Stomach (tissue), 9 donors: Measurements from ENCODE around the gene NEUROG1. TPM values are rescaled to one million over a fixed set of nuclear protein-coding genes. Genes with fewer than 3 reads are reported as not detected.

ENCODE experiments used
- DNase-seq, 2 donors: peaks; one replicate each; pipeline versions ENCODE4 v3.0.0 to v3.0.0-alpha.2; 2013 to 2019
- H3K27ac ChIP-seq, 5 donors: fragments of 200-600 bp in 4 of 5; sonication (generic) in 4 of 5; one replicate each; pipeline ENCODE4 v1.5.1; 2013 to 2019; ENCODE audit warnings: mild to moderate bottlenecking in 1 of 5, moderate library complexity in 1 of 5
- H3K27me3 ChIP-seq, 3 donors: fragments of 200-600 bp; sonication (generic); one replicate each; pipeline ENCODE4 v1.5.1; 2017 to 2019; ENCODE audit warnings: mixed run types in 1 of 3
- H3K36me3 ChIP-seq, 4 donors: fragments of 200-600 bp; sonication (generic); 1 replicate in 3 of 4; 2 replicates in 1 of 4; pipeline ENCODE4 v1.5.1; 2016 to 2019
- H3K4me1 ChIP-seq, 4 donors: fragments of 200-600 bp; sonication (generic); one replicate each; pipeline ENCODE4 v1.5.1; 2016 to 2019
- H3K4me3 ChIP-seq, 4 donors: fragments of 200-600 bp; sonication (generic) in 3 of 4; one replicate each; pipeline ENCODE4 v1.5.1; 2016 to 2019; ENCODE audit warnings: mild to moderate bottlenecking in 1 of 4
- H3K9me3 ChIP-seq, 4 donors: fragments of 200-600 bp; sonication (generic); one replicate each; pipeline ENCODE4 v1.5.1; 2016 to 2019
- EP300 ChIP-seq: sonication (generic); formaldehyde crosslinking; IDR thresholded peaks from one replicate; pipeline ENCODE4 v1.6.1; 2017; ENCODE audit warnings: antibody characterized with exemption
- POLR2A ChIP-seq, 4 donors: fragments of 450-650 bp; IDR thresholded peaks; one replicate each; pipeline ENCODE4 v1.6.1; 2016; ENCODE audit warnings: antibody characterized with exemption in 4 of 4, control low read depth in 2 of 4, mild to moderate bottlenecking in 1 of 4, moderate library complexity in 1 of 4
- POLR2AphosphoS5 ChIP-seq, 3 donors: sonication (generic); formaldehyde crosslinking; IDR thresholded peaks; one replicate each; pipeline ENCODE4 v1.6.1; 2016; ENCODE audit warnings: antibody characterized with exemption in 3 of 3
- WGBS, 5 donors: extraction: QIAGEN DNeasy Blood & Tissue Kit in 3 of 5; methylation state at CpG; one replicate each; pipeline versions ENCODE4 v1.1.5 to v1.1.7; 2013 to 2018; 5-methylcytosine and 5-hydroxymethylcytosine counted together
- intact Hi-C: fragments of 100-400 bp; cut with DNase I; formaldehyde crosslinking; loops from one replicate; pipeline ENCODE4 v1.15.1; 2023; ENCODE audit warnings: low total_unique reads
- polyA plus RNA-seq, 3 donors: library from polyadenylated mRNA; stranded (reverse); fragments of 200-250 nt; gene quantifications; one replicate each; pipeline ENCODE4 v1.2.3, GENCODE V29; 2013
- total RNA-seq, 5 donors: library from RNA; depleted of rRNA; stranded (reverse); fragments of >200 nt; gene quantifications; one replicate each; pipeline versions ENCODE4 v1.1.0 to v1.2.3, GENCODE V29; 2014 to 2016
- TF ChIP-seq, protein P1 (sequence below), 7 experiments: fragments of 450-650 bp in 4 of 7; fragments of 200-600 bp in 3 of 7; sonication (generic) in 3 of 7; IDR thresholded peaks; one replicate each; pipeline ENCODE4 v1.5.1; 2016 to 2019; ENCODE audit warnings: antibody characterized with exemption in 7 of 7, control low read depth in 2 of 7, mild to moderate bottlenecking in 1 of 7
- donor health status: healthy with polysubstance abuse.
- donor health status: Bipolar disorder and iron deficiency.
- donor health status: healthy.

Gene NEUROG1
- total and polyA plus RNA-seq, 8 donors, result not detected

DNA sequence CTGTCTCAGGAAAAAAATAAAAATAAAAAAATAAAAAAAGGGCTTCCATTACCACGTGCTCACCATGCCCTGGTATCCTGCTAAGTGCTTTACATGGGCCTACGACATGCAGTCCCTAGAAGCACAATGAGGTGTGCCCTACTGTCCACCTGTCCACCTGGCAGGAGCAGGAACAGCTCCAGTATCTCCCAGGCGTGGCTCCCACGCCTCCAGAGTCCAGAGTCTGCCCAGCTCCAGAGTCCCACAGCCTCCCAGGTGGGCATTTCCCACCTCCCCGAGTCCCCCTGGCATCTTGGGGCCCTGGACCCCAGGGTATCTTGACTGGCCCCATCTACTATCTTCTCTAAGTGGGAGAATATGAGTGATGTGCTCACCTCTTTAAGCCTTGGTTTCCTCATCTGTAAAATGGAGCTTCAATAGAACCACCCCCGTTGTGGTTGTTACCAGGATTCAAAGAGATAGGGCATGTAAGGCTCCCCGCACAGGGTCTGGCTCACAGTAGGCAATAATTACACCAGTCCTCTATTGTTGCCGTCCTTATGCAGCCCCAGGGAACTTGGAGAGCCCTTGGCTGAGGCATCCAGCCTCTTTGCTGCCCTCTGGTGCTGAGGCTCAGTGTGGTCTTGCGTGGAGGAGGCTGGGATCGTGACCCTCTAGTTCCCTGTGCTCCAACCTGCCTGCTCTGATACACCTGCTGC lies 34.1 kb upstream of the NEUROG1 start:
- DNase-seq, result peak; percentile 45 to 55
- TF ChIP-seq POLR2AphosphoS5 (IDR thresholded peaks at IDR 0.05), result no peak
- TF ChIP-seq, protein P1, sequence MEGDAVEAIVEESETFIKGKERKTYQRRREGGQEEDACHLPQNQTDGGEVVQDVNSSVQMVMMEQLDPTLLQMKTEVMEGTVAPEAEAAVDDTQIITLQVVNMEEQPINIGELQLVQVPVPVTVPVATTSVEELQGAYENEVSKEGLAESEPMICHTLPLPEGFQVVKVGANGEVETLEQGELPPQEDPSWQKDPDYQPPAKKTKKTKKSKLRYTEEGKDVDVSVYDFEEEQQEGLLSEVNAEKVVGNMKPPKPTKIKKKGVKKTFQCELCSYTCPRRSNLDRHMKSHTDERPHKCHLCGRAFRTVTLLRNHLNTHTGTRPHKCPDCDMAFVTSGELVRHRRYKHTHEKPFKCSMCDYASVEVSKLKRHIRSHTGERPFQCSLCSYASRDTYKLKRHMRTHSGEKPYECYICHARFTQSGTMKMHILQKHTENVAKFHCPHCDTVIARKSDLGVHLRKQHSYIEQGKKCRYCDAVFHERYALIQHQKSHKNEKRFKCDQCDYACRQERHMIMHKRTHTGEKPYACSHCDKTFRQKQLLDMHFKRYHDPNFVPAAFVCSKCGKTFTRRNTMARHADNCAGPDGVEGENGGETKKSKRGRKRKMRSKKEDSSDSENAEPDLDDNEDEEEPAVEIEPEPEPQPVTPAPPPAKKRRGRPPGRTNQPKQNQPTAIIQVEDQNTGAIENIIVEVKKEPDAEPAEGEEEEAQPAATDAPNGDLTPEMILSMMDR (IDR thresholded peaks at IDR 0.05), result peak in 2 of 7 experiments; percentile 22 to 25
- H3K36me3 ChIP-seq, result no peaks in the 10 kb centered on the region
- no peak overlapping the region for H3K4me3 ChIP-seq
- H3K27ac ChIP-seq, result no peak overlapping the region
- peaks cover 0 to 15% (median 0%) of the 10 kb centered on the region in 3 donors for H3K27me3 ChIP-seq
- H3K4me1 ChIP-seq, result no peaks in the 10 kb centered on the region
- WGBS, 5 donors, result 37 to 59% (median 42%) methylated on average over 10 of the region's 10 CpGs
- intact Hi-C loops, result no loop called here
- H3K9me3 ChIP-seq, result no peaks in the 10 kb centered on the region

DNA sequence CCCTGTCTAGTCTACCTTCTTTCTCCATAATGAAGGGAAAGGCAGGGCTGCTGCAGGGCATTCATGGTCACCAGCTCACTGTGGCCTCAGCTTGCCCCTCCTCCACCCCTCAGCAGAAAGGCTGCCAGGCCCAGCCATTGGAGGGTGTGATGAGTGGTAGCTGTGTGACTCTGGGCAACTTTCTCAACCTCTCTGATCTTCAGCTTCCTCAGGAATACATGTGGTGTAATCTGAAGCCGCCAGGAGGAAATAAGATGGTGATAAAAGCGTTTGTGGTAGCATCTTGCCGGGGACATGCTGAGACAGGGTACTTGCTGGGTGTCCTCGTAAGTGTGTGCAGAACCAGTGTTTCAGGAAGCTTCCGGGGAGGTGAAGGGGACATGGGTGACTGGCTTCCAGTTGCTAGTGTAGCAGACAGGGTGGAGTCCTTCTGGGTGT lies 33.2 kb upstream of the NEUROG1 start:
- intact Hi-C loops, result no loop called here
- WGBS, 5 donors, result 67 to 88% (median 78%) methylated on average over 4 to 5 of the region's 5 CpGs

DNA sequence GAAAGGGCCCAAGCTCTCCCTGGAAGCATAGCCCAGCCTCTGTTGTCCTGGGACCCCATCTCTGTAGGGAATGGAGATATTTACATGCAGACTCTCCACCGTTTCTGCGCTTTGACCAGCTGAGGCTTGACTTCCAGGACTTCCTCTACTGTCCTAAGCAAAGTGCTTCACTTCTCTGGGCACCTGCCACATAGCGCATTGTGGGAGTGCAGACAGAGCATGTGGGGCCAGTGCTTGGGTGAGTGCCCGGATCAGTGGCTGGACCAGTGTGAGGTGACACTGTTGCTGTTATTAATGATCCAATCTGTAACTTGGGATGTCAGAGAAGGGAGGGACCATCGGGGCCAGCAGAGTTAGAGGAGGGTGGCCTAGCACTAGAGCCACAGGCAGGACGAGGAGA lies 32.5 kb upstream of the NEUROG1 start:
- Histone ChIP-seq H3K9me3 (no peaks in the 10 kb centered on the region), H3K4me1 (no peaks in the 10 kb centered on the region), H3K27me3 (peaks cover 0 to 8% (median 0%) of the 10 kb centered on the region in 3 donors), H3K27ac (no peak overlapping the region), H3K36me3 (no peaks in the 10 kb centered on the region), H3K4me3 (no peak overlapping the region)
- TF ChIP-seq, protein P1 (IDR thresholded peaks at IDR 0.05), result no peak
- TF ChIP-seq POLR2A (IDR thresholded peaks at IDR 0.05) (no peak), POLR2AphosphoS5 (IDR thresholded peaks at IDR 0.05) (no peak), EP300 (no peak)
- intact Hi-C loops, result no loop called here
- 66 to 73% (median 70%) methylated on average over 6 of the region's 6 CpGs for WGBS, 5 donors
- DNase-seq, result no peak

More for the DNA sequence above, 33.2 kb upstream of the NEUROG1 start:
- no peak for DNase-seq
- Histone ChIP-seq H3K9me3 (no peaks in the 10 kb centered on the region), H3K4me3 (no peak overlapping the region), H3K36me3 (no peaks in the 10 kb centered on the region), H3K4me1 (no peaks in the 10 kb centered on the region), H3K27ac (no peak overlapping the region), H3K27me3 (peaks cover 0 to 8% (median 0%) of the 10 kb centered on the region in 3 donors)
- TF ChIP-seq, protein P1 (IDR thresholded peaks at IDR 0.05), result no peak

DNA sequence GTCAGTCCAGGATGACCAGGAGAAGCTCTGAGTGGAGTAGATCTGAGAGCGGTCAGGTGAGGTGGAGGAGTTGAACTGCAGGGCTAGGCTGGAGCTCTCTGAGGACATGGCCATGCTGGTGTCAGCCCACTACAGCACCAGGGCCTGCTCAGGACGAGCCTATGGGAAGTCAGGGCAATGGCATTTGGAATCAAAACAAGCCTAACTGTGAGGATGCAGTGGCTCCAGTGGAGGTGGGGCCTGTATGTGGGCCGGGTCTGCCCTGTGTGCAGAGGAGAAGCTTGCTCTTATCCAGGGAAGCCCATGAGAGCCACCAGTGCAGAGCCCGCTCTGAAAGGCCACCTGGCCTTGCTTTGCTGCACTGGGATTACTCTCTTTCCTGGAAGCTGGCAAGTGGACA lies 31.9 kb upstream of the NEUROG1 start:
- no peaks in the 10 kb centered on the region for H3K4me1 ChIP-seq
- H3K27me3 ChIP-seq, result peaks cover 0 to 8% (median 0%) of the 10 kb centered on the region in 3 donors
- 61 to 80% (median 71%) methylated on average over 4 of the region's 4 CpGs for WGBS, 5 donors
- no peak overlapping the region for H3K4me3 ChIP-seq
- DNase-seq, result no peak
- TF ChIP-seq POLR2A (IDR thresholded peaks at IDR 0.05) (no peak), EP300 (no peak), POLR2AphosphoS5 (IDR thresholded peaks at IDR 0.05) (no peak)
- TF ChIP-seq, protein P1 (IDR thresholded peaks at IDR 0.05), result no peak
- H3K36me3 ChIP-seq, result no peaks in the 10 kb centered on the region
- intact Hi-C loops, result no loop called here
- H3K27ac ChIP-seq, result no peak overlapping the region
- no peaks in the 10 kb centered on the region for H3K9me3 ChIP-seq
